Kidney (tissue), 14 donors: ENCODE measurements around the gene AARS2. TPM values are rescaled to one million over a fixed set of nuclear protein-coding genes. Genes with fewer than 3 reads are reported as not detected.

Source experiments
- DNase-seq, 5 donors: peaks; one replicate each; pipeline ENCODE4 v3.0.0-alpha.2; 2013 to 2020
- FAIRE-seq: peaks from 2 replicates; lab custom pipeline; 2012; peaks lifted over from hg19 to GRCh38; lab: Jason Lieb, UNC
- H3K27ac ChIP-seq, 2 donors: one replicate each; pipeline ENCODE4 v1.7.0; 2013; ENCODE audit warnings: low read depth in 2 of 2, low read length in 2 of 2, inconsistent platforms in 1 of 2
- H3K27me3 ChIP-seq: one replicate; pipeline ENCODE4 v1.7.1; 2013; ENCODE audit warnings: low read length, inconsistent platforms; ENCODE audit not compliant: control insufficient read depth, insufficient read depth
- H3K36me3 ChIP-seq, 3 donors: one replicate each; pipeline versions ENCODE4 v1.7.0 to v1.7.1; 2013; ENCODE audit warnings: low read length in 3 of 3, control low read depth in 1 of 3, inconsistent platforms in 1 of 3; ENCODE audit not compliant: insufficient read depth in 3 of 3, control insufficient read depth in 2 of 3
- H3K4me1 ChIP-seq, 3 donors: one replicate each; pipeline versions ENCODE4 v1.7.0 to v1.7.1; 2013; ENCODE audit warnings: low read length in 3 of 3, inconsistent platforms in 1 of 3, low read depth in 1 of 3; ENCODE audit not compliant: control insufficient read depth in 2 of 3, insufficient read depth in 2 of 3
- H3K4me3 ChIP-seq, 3 donors: one replicate each; pipeline versions ENCODE4 v1.7.0 to v1.8.1; 2013; ENCODE audit warnings: low read length in 3 of 3, control low read depth in 1 of 3, inconsistent platforms in 1 of 3
- H3K9ac ChIP-seq, 3 donors: one replicate each; pipeline versions ENCODE4 v1.7.0 to v1.7.1; 2013; ENCODE audit warnings: low read length in 3 of 3, control low read depth in 1 of 3, inconsistent platforms in 1 of 3
- H3K9me3 ChIP-seq, 3 donors: one replicate each; pipeline versions ENCODE4 v1.7.0 to v1.7.1; 2013; ENCODE audit warnings: low read length in 3 of 3, control low read depth in 1 of 3, inconsistent platforms in 1 of 3; ENCODE audit not compliant: control insufficient read depth in 2 of 3, insufficient read depth in 1 of 3
- CTCF ChIP-seq: IDR thresholded peaks from 3 replicates; pipeline ENCODE4 v1.5.1; 2012; ENCODE audit warnings: mild to moderate bottlenecking, moderate library complexity, borderline replicate concordance; ENCODE audit not compliant: insufficient read depth; ENCODE audit errors: extremely low read depth
- intact Hi-C: fragments of 100-400 bp; cut with DNase I; formaldehyde crosslinking; loops from one replicate; pipeline ENCODE4 v1.11.1; 2022
- polyA plus RNA-seq: library from polyadenylated mRNA; stranded (reverse); fragments of 350-450 nt; fragmentation: Illumina TruSeq; extraction: RNeasy Lipid Tissue Mini Kit (QIAGEN cat#74804); gene quantifications from one replicate; pipeline ENCODE4 v1.2.3, GENCODE V29; 2014; ENCODE audit warnings: low read depth, low replicate concordance; ENCODE audit not compliant: insufficient read depth
- total RNA-seq: library from RNA; stranded (reverse); fragmentation: NEBNext Ultra II Directional; extraction: Animal tissue kit (Norgen Biotek cat#: 25700); gene quantifications from one replicate; pipeline ENCODE4 v1.2.1, GENCODE V29; 2021
- donor health status: control.
- donor health status: control.
- donor health status: control.
- donor health status: control.
- donor health status: control.
- donor health status: DM: yes; HTN: yes; CAD: no.
- donor health status: Normal renal cell carcinoma (clear cell type).

The AARS2 gene
- total and polyA plus RNA-seq, 2 donors from 2014 or later = 5.4 to 12.6 TPM

DNA sequence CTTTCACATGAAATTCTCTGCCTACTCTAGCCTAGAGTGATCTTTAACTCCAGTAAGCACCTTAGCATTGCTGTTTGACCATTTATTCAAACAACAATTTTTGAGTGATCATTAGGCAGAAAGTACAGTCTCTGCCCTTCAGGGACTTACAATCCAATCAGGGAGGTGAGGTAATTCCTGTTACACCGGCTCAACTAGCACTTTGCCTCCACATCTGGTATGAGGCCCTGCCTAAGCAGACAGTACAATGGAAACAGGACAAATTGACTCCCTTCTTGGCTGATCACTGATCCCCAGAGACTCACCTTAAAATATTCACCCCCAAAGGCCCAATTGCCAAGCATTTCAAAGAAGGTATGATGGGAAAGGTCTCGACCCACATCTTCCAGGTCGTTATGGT lies 1.4 kb downstream of the AARS2 start:
- no peak for FAIRE-seq
- TF ChIP-seq CTCF = no peak
- Histone ChIP-seq H3K27me3 (no peaks in the 10 kb centered on the region), H3K4me3 (no peak overlapping the region), H3K9me3 (no peaks in the 10 kb centered on the region), H3K9ac (no peak overlapping the region), H3K27ac (no peak overlapping the region), H3K4me1 (peaks cover 0 to 6% (median 0%) of the 10 kb centered on the region in 3 donors), H3K36me3 (peaks cover 3 to 35% (median 9%) of the 10 kb centered on the region in 3 donors)
- intact Hi-C loops = no loop called here
- no peak for DNase-seq

DNA sequence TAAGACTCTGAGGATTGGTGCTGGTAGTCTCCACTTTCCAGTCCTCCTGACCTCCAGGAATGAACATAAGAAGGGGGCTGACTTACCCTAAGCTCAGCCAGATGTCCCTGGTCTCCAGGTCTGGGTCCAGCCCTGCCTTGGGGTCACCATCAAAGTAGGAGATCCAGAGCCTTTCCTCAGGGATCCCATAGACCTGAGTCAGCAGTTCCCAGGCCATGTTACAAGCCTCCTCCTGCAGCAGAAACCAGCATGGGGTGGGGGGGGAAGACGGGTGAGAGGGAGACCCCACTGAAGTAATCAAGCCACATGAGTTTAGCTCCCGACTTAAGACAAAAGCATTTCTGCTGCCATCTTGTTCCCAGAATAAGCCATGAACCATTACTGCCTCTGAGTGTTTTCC lies 1.8 kb downstream of the AARS2 start:
- intact Hi-C loops = no loop called here
- H3K27ac ChIP-seq = no peak overlapping the region
- no peaks in the 10 kb centered on the region for H3K27me3 ChIP-seq
- FAIRE-seq (no peak), DNase-seq (no peak)
- TF ChIP-seq CTCF = no peak
- H3K36me3 ChIP-seq = peaks cover 3 to 35% (median 9%) of the 10 kb centered on the region in 3 donors
- no peak overlapping the region for H3K4me3 ChIP-seq
- no peak overlapping the region for H3K9ac ChIP-seq
- no peaks in the 10 kb centered on the region for H3K9me3 ChIP-seq
- H3K4me1 ChIP-seq = peaks cover 0 to 6% (median 0%) of the 10 kb centered on the region in 3 donors

DNA sequence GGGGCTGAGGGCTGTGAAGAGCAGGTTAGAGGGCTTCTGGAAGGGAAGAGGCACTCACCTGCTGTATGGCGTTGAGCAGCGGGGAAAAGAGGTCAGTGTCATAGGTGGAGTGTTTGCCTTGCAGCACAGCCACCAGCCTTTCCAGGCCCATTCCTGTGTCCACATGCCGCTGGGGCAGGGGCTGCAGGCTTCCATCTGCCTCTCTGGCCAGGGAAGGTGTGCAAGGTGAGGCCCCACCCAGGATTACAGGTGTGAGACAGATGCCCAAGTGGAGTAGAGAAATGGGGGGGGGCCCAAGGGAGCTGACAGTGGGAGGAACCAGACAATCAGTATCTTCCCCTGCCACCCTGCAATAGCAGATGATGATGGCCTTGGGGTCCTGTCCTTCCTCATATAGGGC lies 2.9 kb downstream of the AARS2 start:
- H3K36me3 ChIP-seq = peaks cover 3 to 38% (median 9%) of the 10 kb centered on the region in 3 donors
- no peak overlapping the region for H3K27ac ChIP-seq
- intact Hi-C loops = no loop called here
- no peak for FAIRE-seq
- no peak for TF ChIP-seq CTCF
- no peak overlapping the region for H3K9ac ChIP-seq
- H3K4me3 ChIP-seq = no peak overlapping the region
- H3K4me1 ChIP-seq = peaks cover 0 to 6% (median 0%) of the 10 kb centered on the region in 3 donors
- no peaks in the 10 kb centered on the region for H3K27me3 ChIP-seq
- DNase-seq = no peak
- no peaks in the 10 kb centered on the region for H3K9me3 ChIP-seq

- no peak for DNase-seq
- TF ChIP-seq CTCF = no peak
- Histone ChIP-seq H3K9me3 (no peaks in the 10 kb centered on the region), H3K27me3 (no peaks in the 10 kb centered on the region), H3K9ac (no peak overlapping the region), H3K4me1 (peaks cover 0 to 6% (median 0%) of the 10 kb centered on the region in 3 donors), H3K36me3 (peaks cover 3 to 39% (median 9%) of the 10 kb centered on the region in 3 donors), H3K4me3 (no peak overlapping the region), H3K27ac (no peak overlapping the region)
- intact Hi-C loops = no loop called here
- FAIRE-seq = no peak
Measured at GRCh38 chr6:44309631-44310030, 3.5 kb downstream of the AARS2 start.
